Measurements from ENCODE around the gene UTY. TPM values are rescaled to one million over a fixed set of nuclear protein-coding genes. Genes with fewer than 3 reads are reported as not detected.

UTY gene
- total and polyA plus RNA-seq, 2 experiments from 2014 or later, result 15.7 to 36.3 TPM

DNA sequence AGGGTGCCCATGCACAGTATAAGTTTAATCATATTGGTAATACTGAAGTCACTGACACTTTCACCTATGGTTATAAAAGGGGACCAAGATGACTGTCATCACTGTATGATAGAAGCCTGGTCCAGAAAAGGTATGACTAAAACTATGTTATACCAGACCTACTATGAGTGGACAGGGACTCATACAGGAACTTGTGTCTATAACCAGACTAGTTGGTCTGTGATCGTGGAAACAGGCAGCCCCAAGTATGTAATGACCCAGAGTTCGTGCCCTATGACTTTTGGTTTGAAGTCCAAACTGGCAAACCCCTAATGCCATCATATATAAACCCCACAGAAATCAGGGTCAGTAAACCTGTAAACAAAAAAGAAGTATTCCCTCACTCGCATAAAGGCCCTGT, 134.3 kb downstream of the UTY start (continued):
- TF ChIP-seq, protein P1, sequence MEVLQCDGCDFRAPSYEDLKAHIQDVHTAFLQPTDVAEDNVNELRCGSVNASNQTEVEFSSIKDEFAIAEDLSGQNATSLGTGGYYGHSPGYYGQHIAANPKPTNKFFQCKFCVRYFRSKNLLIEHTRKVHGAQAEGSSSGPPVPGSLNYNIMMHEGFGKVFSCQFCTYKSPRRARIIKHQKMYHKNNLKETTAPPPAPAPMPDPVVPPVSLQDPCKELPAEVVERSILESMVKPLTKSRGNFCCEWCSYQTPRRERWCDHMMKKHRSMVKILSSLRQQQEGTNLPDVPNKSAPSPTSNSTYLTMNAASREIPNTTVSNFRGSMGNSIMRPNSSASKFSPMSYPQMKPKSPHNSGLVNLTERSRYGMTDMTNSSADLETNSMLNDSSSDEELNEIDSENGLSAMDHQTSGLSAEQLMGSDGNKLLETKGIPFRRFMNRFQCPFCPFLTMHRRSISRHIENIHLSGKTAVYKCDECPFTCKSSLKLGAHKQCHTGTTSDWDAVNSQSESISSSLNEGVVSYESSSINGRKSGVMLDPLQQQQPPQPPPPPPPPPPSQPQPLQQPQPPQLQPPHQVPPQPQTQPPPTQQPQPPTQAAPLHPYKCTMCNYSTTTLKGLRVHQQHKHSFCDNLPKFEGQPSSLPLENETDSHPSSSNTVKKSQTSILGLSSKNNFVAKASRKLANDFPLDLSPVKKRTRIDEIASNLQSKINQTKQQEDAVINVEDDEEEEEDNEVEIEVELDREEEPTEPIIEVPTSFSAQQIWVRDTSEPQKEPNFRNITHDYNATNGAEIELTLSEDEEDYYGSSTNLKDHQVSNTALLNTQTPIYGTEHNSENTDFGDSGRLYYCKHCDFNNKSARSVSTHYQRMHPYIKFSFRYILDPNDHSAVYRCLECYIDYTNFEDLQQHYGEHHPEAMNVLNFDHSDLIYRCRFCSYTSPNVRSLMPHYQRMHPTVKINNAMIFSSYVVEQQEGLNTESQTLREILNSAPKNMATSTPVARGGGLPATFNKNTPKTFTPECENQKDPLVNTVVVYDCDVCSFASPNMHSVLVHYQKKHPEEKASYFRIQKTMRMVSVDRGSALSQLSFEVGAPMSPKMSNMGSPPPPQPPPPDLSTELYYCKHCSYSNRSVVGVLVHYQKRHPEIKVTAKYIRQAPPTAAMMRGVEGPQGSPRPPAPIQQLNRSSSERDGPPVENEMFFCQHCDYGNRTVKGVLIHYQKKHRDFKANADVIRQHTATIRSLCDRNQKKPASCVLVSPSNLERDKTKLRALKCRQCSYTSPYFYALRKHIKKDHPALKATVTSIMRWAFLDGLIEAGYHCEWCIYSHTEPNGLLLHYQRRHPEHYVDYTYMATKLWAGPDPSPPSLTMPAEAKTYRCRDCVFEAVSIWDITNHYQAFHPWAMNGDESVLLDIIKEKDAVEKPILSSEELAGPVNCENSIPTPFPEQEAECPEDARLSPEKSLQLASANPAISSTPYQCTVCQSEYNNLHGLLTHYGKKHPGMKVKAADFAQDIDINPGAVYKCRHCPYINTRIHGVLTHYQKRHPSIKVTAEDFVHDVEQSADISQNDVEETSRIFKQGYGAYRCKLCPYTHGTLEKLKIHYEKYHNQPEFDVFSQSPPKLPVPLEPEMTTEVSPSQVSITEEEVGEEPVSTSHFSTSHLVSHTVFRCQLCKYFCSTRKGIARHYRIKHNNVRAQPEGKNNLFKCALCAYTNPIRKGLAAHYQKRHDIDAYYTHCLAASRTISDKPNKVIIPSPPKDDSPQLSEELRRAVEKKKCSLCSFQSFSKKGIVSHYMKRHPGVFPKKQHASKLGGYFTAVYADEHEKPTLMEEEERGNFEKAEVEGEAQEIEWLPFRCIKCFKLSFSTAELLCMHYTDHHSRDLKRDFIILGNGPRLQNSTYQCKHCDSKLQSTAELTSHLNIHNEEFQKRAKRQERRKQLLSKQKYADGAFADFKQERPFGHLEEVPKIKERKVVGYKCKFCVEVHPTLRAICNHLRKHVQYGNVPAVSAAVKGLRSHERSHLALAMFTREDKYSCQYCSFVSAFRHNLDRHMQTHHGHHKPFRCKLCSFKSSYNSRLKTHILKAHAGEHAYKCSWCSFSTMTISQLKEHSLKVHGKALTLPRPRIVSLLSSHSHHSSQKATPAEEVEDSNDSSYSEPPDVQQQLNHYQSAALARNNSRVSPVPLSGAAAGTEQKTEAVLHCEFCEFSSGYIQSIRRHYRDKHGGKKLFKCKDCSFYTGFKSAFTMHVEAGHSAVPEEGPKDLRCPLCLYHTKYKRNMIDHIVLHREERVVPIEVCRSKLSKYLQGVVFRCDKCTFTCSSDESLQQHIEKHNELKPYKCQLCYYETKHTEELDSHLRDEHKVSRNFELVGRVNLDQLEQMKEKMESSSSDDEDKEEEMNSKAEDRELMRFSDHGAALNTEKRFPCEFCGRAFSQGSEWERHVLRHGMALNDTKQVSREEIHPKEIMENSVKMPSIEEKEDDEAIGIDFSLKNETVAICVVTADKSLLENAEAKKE (CRISPR knock-in tag; IDR thresholded peaks at IDR 0.05), result no peak
- no peak for TF ChIP-seq ETS1 (IDR thresholded peaks at IDR 0.05)

GRCh38 chrY:13343307-13343946, 136.4 kb downstream of the UTY start:
- no peak overlapping the region for H3K27ac ChIP-seq (ENCODE audit: low read depth)
- Mint-ChIP-seq H3K4me1 (peaks cover 9% of the 10 kb centered on the region; the same call in 2 of the 3 replicates), H3K27me3 (ENCODE audit: insufficient read depth, low read depth, poor library complexity) (peaks cover 4% of the 10 kb centered on the region), H3K36me3 (ENCODE audit: low read depth) (peaks cover 49% of the 10 kb centered on the region), H3K9me3 (no peaks in the 10 kb centered on the region; the same call in 1 of the 3 replicates), H3K27ac (no peak overlapping the region), H3K4me3 (no peak overlapping the region)
- no peaks in the 10 kb centered on the region for H3K4me1 ChIP-seq (ENCODE audit: insufficient read depth)
- DNase-seq (ENCODE audit: low spot score) (peak; percentile 59), ATAC-seq (peak; percentile 86)
- no peaks in the 10 kb centered on the region for H4K20me1 ChIP-seq (replicated peaks; ENCODE audit: insufficient read depth)
- no peaks in the 10 kb centered on the region for H3K27me3 ChIP-seq (ENCODE audit: insufficient read depth)
- no peak for TF ChIP-seq POLR2AphosphoS5 (IDR thresholded peaks at IDR 0.05; ENCODE audit: low read depth)
- TF ChIP-seq, protein P2, sequence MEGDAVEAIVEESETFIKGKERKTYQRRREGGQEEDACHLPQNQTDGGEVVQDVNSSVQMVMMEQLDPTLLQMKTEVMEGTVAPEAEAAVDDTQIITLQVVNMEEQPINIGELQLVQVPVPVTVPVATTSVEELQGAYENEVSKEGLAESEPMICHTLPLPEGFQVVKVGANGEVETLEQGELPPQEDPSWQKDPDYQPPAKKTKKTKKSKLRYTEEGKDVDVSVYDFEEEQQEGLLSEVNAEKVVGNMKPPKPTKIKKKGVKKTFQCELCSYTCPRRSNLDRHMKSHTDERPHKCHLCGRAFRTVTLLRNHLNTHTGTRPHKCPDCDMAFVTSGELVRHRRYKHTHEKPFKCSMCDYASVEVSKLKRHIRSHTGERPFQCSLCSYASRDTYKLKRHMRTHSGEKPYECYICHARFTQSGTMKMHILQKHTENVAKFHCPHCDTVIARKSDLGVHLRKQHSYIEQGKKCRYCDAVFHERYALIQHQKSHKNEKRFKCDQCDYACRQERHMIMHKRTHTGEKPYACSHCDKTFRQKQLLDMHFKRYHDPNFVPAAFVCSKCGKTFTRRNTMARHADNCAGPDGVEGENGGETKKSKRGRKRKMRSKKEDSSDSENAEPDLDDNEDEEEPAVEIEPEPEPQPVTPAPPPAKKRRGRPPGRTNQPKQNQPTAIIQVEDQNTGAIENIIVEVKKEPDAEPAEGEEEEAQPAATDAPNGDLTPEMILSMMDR (conservative IDR thresholded peaks at IDR 0.05; ENCODE audit: low read depth in 2 of 2), result peak in 1 of 2 experiments; percentile 62; a peak in 2 of 4 replicates
- no peak for TF ChIP-seq REST (IDR thresholded peaks at IDR 0.05; ENCODE audit: unreplicated experiment)
- TF ChIP-seq EZH2phosphoT487 (IDR thresholded peaks at IDR 0.05; ENCODE audit: unreplicated experiment), result no peak
- TF ChIP-seq ZNF331 (CRISPR knock-in tag; IDR thresholded peaks at IDR 0.05; ENCODE audit: low read depth), result no peak
- no peak overlapping the region for H3K4me3 ChIP-seq
- H3K9me2 ChIP-seq (ENCODE audit: insufficient read depth), result no peaks in the 10 kb centered on the region
- no peaks in the 10 kb centered on the region for H3K36me3 ChIP-seq (ENCODE audit: insufficient read depth)
- no peaks in the 10 kb centered on the region for H3F3A ChIP-seq (replicated peaks; ENCODE audit: low read depth)
- H2AFZ ChIP-seq, result no peak overlapping the region
- no peak overlapping the region for H3K4me2 ChIP-seq
- no peaks in the 10 kb centered on the region for H3K79me2 ChIP-seq (replicated peaks; ENCODE audit: insufficient read depth)

Measured in GM23338 (cell line).